MCF 10A (cell line): Measurements from ENCODE around the gene ATG16L2. TPM values are rescaled to one million over a fixed set of nuclear protein-coding genes. Genes with fewer than 3 reads are reported as not detected.

Experiments used
- BruUV-seq: library from RNA; stranded (reverse); fragments of 400-500 nt; replicated peaks from 2 replicates; lab custom pipeline; 2021; lab: Mats Ljungman, UMichigan
- CTCF ChIA-PET: fragments of 300-600 bp; sonication (Branson Sonifier 250); formaldehyde crosslinking; extraction: SDS; loops from one replicate; lab custom pipeline; 2021; ENCODE audit warnings: antibody characterized with exemption, inconsistent platforms; lab: Yijun Ruan, JAX
- POLR2A ChIA-PET: fragments of 300-600, 350-650 bp; sonication (Branson Sonifier 250); formaldehyde crosslinking; extraction: SDS; loops from one replicate; lab custom pipeline; 2020; ENCODE audit warnings: antibody characterized with exemption, inconsistent platforms; lab: Yijun Ruan, JAX
- DNase-seq: peaks from one replicate; pipeline ENCODE4 v3.0.0-alpha.2; 2018; ENCODE audit not compliant: unreplicated experiment
- H3K27ac Mint-ChIP-seq: one replicate; pipeline ENCODE4 v1.8.0; 2022; ENCODE audit warnings: mild to moderate bottlenecking, low read depth, mixed read lengths; ENCODE audit not compliant: unreplicated experiment
- H3K27me3 Mint-ChIP-seq: one replicate; pipeline ENCODE4 v1.8.0; 2022; ENCODE audit warnings: mixed read lengths; ENCODE audit not compliant: insufficient read depth, unreplicated experiment
- H3K36me3 Mint-ChIP-seq: one replicate; pipeline ENCODE4 v1.8.0; 2022; ENCODE audit warnings: mild to moderate bottlenecking, moderate library complexity, mixed read lengths; ENCODE audit not compliant: insufficient read depth, unreplicated experiment
- H3K4me1 Mint-ChIP-seq: one replicate; pipeline ENCODE4 v1.8.0; 2022; ENCODE audit warnings: mixed read lengths; ENCODE audit not compliant: insufficient read depth, unreplicated experiment
- H3K4me3 Mint-ChIP-seq: one replicate; pipeline ENCODE4 v1.8.0; 2022; ENCODE audit warnings: mild to moderate bottlenecking, moderate library complexity, mixed read lengths; ENCODE audit not compliant: unreplicated experiment
- H3K9me3 Mint-ChIP-seq: one replicate; pipeline ENCODE4 v1.8.0; 2022; ENCODE audit warnings: mixed read lengths; ENCODE audit not compliant: unreplicated experiment
- intact Hi-C: fragments of 100-400 bp; cut with micrococcal nuclease; formaldehyde crosslinking; loops from 2 replicates; pipeline ENCODE4 v1.14.1; 2022
- total RNA-seq: library from RNA; stranded (reverse); gene quantifications from 2 replicates; pipeline ENCODE4 v1.2.3, GENCODE V29; 2022
- TF ChIP-seq, protein P1 (sequence below): fragments of 200-600 bp; IDR thresholded peaks from one replicate; pipeline ENCODE4 v1.8.0; 2022; ENCODE audit warnings: antibody characterized with exemption, mild to moderate bottlenecking; ENCODE audit not compliant: unreplicated experiment

ATG16L2 gene
- total RNA-seq, 1 experiment from 2014 or later: 11.2 TPM

DNA sequence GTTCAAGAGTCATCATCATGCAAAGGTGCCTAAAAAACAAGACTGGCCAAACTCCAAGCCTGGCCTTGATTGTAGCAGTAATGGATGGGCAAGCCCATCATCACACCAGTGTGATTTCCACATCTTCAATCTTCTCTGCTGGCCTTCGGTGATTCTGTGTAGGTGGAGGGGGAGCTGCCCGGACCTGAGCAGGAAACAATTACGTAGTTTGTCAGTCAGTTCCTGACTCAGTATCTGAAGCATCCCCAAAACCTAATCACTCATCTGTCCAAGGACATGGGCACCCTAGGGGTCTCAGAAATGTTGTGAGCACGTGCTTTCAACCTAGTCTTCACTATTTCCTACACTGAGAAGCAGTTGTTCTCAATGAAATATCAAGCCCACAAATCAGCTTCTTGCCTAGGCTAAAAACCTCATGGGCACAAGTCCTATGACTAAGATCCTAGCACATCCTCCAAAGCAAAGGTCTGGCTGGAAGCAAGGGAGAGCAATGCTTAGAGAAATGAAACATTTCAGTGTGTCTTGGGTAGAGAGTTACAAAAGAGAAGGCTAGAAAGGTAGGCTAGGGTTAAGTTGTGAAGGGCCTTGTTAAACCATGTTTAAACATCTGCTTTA is 24.6 kb downstream of the ATG16L2 start:
- intact Hi-C loops: no loop called here
- peaks cover 23% of the 10 kb centered on the region for H3K4me1 Mint-ChIP-seq
- H3K36me3 Mint-ChIP-seq: peaks cover 23% of the 10 kb centered on the region
- TF ChIP-seq, protein P1, sequence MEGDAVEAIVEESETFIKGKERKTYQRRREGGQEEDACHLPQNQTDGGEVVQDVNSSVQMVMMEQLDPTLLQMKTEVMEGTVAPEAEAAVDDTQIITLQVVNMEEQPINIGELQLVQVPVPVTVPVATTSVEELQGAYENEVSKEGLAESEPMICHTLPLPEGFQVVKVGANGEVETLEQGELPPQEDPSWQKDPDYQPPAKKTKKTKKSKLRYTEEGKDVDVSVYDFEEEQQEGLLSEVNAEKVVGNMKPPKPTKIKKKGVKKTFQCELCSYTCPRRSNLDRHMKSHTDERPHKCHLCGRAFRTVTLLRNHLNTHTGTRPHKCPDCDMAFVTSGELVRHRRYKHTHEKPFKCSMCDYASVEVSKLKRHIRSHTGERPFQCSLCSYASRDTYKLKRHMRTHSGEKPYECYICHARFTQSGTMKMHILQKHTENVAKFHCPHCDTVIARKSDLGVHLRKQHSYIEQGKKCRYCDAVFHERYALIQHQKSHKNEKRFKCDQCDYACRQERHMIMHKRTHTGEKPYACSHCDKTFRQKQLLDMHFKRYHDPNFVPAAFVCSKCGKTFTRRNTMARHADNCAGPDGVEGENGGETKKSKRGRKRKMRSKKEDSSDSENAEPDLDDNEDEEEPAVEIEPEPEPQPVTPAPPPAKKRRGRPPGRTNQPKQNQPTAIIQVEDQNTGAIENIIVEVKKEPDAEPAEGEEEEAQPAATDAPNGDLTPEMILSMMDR: no peak
- CTCF ChIA-PET: interaction anchor here (0.7 to 3.4 kb wide), 4 partner anchors 8 to 416 kb away, joined by 3 to 20 read pairs (median 8); no protein-coding TSS in a partner anchor
- peak; percentile 65 for DNase-seq
- no TSS peak for BruUV-seq
- H3K4me3 Mint-ChIP-seq: no peak overlapping the region
- POLR2A ChIA-PET: interaction anchor here (0.7 to 2.2 kb wide), 4 partner anchors 7 to 348 kb away, joined by 3 to 5 read pairs (median 4); no protein-coding TSS in a partner anchor
- H3K27me3 Mint-ChIP-seq: no peaks in the 10 kb centered on the region
- peak overlapping the region; percentile 2 for H3K27ac Mint-ChIP-seq
- H3K9me3 Mint-ChIP-seq: no peaks in the 10 kb centered on the region

GRCh38 chr11:72840780-72841179 is 26.6 kb downstream of the ATG16L2 start:
- Mint-ChIP-seq H3K27ac (no peak overlapping the region), H3K4me3 (no peak overlapping the region), H3K27me3 (no peaks in the 10 kb centered on the region), H3K36me3 (peaks cover 18% of the 10 kb centered on the region), H3K4me1 (peaks cover 23% of the 10 kb centered on the region), H3K9me3 (no peaks in the 10 kb centered on the region)
- peak; percentile 86 for DNase-seq
- intact Hi-C loops: no loop called here
- POLR2A ChIA-PET: interaction anchor here (0.6 to 2.2 kb wide), 4 partner anchors 9 to 347 kb away, joined by 3 to 5 read pairs (median 4); no protein-coding TSS in a partner anchor
- CTCF ChIA-PET: interaction anchor here (0.6 to 3.4 kb wide), 3 partner anchors 10 to 338 kb away, joined by 4 to 20 read pairs (median 14); no protein-coding TSS in a partner anchor
- BruUV-seq: no TSS peak
- TF ChIP-seq, protein P1: no peak

DNA sequence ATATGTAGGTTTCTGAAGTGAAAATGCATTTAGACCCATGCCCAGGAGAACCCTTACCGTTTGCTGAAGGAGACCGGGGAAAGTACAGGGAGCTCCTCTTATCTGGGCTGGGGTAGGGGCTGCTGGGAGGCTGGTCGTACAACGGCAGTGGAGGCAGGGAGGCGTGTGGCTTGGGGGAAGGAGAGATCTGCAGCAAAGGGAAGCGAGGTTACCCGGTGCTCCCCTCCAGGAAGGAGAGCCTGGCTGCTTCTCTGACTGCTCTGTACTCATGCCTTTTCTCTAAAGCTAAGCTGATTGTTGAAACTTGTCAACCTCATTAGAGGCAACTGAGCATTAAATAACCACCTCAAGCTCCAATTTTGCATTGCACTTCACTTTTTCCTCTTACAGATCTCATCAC is 27.2 kb downstream of the ATG16L2 start:
- H3K27ac Mint-ChIP-seq: no peak overlapping the region
- intact Hi-C loops: no loop called here

GRCh38 chr11:72842126-72842525 is 27.9 kb downstream of the ATG16L2 start:
- ChIA-PET POLR2A (no interaction called here), CTCF (interaction anchor here (3.4 kb wide), 1 partner anchor 11 kb away, joined by 20 read pairs; no protein-coding TSS in a partner anchor)
- Mint-ChIP-seq H3K9me3 (no peaks in the 10 kb centered on the region), H3K27ac (no peak overlapping the region), H3K36me3 (peaks cover 11% of the 10 kb centered on the region), H3K4me3 (no peak overlapping the region), H3K4me1 (peaks cover 23% of the 10 kb centered on the region), H3K27me3 (no peaks in the 10 kb centered on the region)
- DNase-seq: no peak
- intact Hi-C loops: no loop called here
- BruUV-seq: no TSS peak
- TF ChIP-seq, protein P1: no peak

More for the DNA sequence above, 27.2 kb downstream of the ATG16L2 start:
- TF ChIP-seq, protein P1: no peak
- Mint-ChIP-seq H3K4me1 (peaks cover 23% of the 10 kb centered on the region), H3K27me3 (no peaks in the 10 kb centered on the region), H3K4me3 (no peak overlapping the region), H3K36me3 (peaks cover 12% of the 10 kb centered on the region), H3K9me3 (no peaks in the 10 kb centered on the region)
- ChIA-PET CTCF (interaction anchor here (0.6 to 3.4 kb wide), 4 partner anchors 10 to 887 kb away, joined by 4 to 20 read pairs (median 10); no protein-coding TSS in a partner anchor), POLR2A (interaction anchor here (0.6 to 2.2 kb wide), 3 partner anchors 10 to 346 kb away, joined by 3 to 5 read pairs (median 4); no protein-coding TSS in a partner anchor)
- BruUV-seq: no TSS peak
- DNase-seq: no peak
